ENCODE measurements around the gene AEBP1.

GRCh38 chr7:44101966-44102845 lies 1.9 kb upstream of the AEBP1 start:
- TF ChIP-seq CTCF (conservative IDR thresholded peaks at IDR 0.05; ENCODE audit: low read depth, low read length) (no peak), EZH2 (IDR thresholded peaks at IDR 0.05; ENCODE audit: borderline replicate concordance, low read depth, low read length, poor library complexity, severe bottlenecking) (no peak)

All from A673 (cell line).